ENCODE data around the gene PPA1.
"Not testable (repeated sequence)": the region's sequence is repeated elsewhere in the genome, so short reads cannot be mapped to it uniquely, and the experiment has no call there.

PPA1 gene

DNA sequence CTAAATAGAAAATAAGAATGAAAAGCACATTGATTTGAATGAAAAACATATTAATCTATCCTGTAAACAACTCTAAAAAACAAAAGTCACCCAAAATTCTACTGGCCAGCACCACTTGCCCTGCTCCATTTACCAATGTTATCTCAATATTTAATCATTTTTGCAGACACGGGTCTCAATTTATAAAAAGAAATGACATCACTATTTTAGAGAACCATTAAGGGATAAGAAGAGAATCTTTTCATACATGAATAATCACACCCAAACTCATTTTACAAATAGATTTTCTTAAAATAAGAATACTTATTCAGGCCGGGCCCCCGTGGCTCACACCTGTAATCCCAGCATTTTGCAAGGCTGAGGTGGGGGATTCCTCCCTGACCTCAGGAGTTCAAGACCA lies 66.8 kb downstream of the PPA1 start:
- DNase-seq = no peak

DNA sequence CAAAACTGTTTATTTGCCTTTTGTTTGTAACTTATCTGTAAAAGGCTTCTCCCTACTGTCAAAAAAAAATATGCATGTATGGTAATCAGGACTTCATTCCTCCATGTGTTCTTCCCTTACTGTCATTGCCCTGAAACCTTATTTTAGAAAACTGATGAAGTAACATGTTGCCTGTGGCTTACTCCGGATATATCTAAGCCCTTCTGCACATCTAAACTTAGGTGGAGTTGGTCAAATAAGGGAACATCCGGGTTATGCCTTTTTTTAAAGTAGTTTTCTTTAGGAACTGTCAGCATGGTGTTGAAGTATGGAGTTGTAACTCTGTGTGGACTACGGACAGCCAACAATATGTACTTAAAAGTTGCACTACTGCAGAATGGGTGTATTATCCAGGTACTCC lies 69.1 kb downstream of the PPA1 start:
- no peak for DNase-seq

DNA sequence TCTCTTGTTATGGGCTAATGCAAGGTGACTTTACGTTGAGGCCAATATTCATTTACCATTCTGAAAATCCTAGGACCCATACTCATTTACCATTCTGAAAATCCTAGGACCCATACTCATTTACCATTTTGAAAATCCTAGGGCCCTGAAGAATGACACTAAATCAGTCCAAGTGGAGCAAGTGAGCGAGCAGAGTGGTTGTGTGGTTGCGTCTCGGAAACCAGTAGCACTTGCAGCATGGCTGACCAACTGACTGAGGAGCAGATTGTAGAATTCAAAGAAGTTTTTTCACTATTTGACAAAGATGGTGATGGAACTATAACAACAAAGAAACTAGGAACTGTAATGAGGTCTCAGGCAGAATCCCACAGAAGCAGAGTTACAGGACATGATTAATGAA lies 69.8 kb downstream of the PPA1 start:
- DNase-seq = no peak

DNA sequence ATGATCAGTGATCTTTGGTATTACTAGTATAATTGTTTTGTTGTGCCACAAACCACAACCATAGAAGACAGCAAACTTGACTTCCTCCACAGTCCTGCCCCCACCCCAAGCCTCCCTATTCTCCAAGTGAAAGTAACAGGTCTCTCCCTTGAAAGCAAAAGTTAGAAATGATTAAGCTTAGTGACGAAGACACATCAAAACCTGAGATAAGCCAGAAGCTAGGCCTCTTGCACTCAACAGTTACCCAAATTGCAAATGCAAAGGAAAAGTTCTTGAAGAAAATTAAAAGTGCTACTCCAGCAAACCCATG lies 70.4 kb downstream of the PPA1 start:
- DNase-seq = no peak

DNA sequence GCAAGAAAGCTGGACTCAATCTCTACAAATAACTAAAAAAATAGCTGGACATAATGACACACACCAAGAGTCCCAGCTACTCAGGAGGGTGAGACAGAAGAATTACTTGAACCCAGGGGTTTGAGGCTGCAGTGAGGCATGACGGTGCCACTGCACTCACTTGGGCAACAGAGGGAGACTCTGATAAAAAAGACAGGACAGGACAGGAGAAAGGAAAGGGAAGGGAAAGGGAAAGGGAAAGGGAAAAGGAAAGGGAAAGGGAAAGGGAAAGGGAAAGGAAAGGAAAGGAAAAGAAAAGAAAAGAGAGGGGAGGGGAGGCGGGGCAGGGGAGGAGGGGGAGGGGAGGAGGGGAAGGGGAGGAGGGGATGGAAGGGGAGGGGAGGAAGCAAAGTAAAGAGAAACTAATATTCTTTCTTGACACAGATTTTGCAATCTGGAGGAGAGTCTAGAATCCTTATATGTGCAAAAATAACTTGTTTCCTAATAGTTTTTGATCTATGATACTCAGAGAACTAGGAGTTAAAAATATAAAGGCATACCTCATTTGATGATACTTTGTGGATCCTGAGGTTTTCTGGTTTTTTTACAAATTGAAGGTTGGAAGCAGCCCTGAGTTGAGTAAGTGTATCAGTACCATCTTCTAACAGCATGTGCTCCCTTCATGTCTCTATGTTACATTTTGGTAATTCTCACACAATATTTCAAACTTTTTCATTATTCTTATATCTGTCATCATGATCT lies 70.9 kb downstream of the PPA1 start:
- DNase-seq = no peak

DNA sequence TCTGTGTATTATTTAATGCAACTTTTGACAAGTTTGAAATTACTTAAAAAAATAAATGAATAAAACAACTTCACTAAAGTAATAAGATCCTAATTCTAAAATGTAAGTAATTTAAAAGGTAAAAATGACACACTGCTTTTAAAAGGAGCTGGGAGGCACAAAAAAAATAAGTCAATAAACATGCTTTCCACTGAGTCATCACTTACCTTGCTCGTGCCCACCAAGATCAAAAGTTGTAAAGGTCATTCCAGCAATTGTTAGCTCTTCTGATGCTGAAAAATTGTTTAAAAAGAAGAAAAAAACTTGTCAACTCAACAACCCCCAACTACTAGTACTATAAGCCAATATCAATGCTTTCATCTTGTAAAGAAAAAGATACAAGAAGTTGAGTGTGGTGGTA lies 72.4 kb downstream of the PPA1 start:
- DNase-seq = no peak

DNA sequence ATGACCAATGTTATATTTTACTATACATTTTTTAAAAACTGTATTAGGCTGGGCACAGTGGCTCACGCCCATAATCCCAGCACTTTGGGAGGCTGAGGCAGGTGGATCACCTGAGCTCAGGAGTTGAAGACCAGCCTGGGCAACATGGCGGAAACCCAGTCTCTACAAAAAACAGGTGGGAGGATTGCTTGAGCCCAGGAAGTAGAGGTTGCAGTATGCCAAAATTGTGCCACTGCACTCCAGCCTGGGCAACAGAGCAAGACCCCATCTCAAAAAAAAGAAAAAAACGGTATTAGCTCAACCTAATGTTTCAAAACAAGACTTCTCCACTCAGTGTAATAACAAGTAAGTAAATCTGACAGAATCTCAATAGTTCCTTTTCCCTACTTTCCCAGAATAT lies 73.9 kb downstream of the PPA1 start:
- not testable (repeated sequence) for DNase-seq

DNA sequence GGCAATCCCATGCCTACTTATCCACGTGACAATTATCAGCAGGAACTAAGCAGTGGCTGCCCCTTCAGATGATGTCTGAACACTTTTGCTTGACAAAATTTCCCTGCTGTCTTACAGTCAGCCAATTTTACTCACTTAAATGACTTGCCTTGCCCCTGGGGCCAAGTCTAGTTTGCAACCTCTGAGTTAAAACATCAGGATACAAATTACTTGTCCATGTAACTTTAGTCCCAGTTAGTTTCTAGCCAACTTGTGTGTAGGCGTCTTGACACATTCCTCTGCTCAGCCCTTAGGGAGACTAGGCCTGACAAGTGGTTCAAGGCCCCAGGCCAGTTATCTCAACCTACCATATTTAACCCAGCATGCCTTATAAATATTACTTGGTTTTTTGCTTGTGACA lies 75.1 kb downstream of the PPA1 start:
- no peak for DNase-seq

DNA sequence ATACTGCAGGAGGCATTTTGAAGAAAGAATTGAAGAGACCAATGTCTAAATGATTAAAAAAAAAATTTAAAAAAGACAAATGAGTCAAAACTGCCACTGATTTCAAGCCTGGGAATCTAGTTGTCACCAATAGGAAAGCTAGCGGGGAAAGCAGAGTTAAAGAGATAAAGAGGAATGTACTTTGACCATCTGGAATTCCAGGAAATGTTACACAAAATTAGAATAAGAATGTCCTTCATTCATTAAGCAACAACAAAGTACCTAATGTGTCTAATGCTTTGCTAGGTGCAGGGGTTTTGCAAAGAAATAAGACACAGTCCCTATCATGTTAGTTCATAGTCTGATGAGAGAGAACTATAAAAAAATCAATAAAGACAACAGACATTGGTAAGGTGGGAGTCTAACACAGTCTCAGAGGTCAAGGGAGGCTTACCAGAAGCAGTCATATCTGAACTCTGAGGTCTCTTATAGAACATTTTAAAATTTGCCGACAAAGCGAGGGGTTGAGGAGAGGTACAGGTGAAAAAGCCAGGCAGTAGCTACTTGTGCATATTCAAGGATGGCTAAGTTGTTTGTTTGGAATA lies 77.9 kb downstream of the PPA1 start:
- no peak for DNase-seq
